HG03108 (cell line): ENCODE results near the gene B3GAT3.
"Not testable (repeated sequence)": the region's sequence is repeated elsewhere in the genome, so short reads cannot be mapped to it uniquely, and the experiment has no call there.

Experiments used
- ATAC-seq: cut with Tn5 transposase; IDR thresholded peaks from one replicate; pipeline ENCODE4 v1.9.1; 2021; ENCODE audit warnings: moderate library complexity; ENCODE audit not compliant: unreplicated experiment

B3GAT3 gene

DNA sequence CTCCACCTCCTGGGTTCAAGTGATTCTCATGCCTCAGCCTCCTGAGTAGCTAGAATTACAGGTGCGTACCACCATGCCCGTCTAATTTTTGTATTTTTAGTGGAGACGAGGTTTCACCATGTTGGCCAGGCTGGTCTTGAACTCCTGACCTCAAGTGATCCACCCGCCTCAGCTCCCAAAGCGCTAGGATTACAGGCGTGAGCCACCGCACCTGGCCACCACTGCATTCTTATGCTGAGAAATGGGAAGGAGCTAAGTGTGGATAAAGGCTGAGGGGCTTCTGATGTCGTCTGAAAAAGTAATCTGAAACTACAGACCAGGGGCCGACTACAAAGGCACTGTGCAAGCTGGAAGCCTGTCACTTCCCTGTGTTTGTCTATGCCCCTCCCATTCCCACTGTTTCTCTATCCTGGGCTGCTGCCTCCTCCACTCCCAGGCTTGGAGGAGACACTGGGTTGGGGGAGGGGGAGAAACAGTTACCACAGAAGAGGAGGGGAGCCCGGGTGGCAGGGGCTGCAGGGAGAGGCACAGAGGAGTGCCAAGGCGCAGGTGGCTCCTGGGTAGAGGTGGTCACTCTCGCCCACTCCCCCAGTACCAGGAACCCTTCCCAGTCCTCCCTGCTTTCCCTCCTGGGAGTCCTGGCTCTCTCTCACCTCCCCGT is 17.2 kb downstream of the B3GAT3 start:
- no peak for ATAC-seq

GRCh38 chr11:62603776-62604299 is 17.9 kb downstream of the B3GAT3 start:
- ATAC-seq: no peak

- ATAC-seq: no peak
These were observed 18.7 kb downstream of the B3GAT3 start for GRCh38 chr11:62603072-62603408.

DNA sequence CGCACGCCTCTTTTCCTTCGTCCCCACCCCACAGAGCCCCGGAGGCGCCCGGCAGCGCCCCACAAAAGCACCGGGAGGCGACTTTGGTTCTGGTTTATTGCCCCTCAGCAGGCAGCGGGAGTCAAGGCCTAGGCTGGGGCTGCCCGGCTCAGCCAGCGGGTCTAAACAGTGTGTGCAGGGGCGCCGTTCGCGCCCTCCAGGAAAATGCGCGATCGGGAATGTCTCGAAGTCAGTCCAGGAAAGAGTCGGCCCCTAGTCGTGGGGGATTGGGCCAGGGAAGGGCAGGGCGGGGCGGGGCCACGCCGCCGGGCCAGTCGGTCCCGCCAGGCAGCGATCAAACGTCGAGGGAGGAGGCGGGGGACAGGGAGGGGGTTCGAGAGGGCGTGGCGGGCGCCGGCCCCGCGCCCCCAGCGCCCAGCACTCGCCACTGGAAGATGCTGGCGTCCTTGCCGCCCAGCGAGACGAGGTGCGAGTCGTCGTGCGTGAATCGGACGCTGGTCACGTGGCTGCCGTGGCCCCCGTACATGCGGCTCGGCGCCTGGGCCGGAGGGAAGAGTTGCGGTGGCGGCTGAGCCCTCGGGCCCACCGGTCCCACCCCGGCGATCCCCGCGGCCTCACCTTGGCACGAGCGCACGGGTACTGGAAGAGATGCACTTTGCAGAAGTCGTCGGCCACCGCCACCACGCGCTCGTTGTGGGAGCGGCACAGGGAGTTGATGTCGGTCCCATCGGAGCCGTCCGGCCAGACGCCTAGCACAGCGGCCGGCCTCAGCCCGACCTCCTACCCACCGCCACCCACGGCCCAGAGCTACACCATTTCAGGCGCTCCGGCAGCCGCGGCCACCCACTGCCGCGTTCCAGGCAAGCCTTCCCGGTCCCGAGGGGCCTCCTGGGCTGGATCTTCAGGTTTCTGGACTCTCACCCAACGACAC is 19.4 kb downstream of the B3GAT3 start:
- ATAC-seq: no peak

DNA sequence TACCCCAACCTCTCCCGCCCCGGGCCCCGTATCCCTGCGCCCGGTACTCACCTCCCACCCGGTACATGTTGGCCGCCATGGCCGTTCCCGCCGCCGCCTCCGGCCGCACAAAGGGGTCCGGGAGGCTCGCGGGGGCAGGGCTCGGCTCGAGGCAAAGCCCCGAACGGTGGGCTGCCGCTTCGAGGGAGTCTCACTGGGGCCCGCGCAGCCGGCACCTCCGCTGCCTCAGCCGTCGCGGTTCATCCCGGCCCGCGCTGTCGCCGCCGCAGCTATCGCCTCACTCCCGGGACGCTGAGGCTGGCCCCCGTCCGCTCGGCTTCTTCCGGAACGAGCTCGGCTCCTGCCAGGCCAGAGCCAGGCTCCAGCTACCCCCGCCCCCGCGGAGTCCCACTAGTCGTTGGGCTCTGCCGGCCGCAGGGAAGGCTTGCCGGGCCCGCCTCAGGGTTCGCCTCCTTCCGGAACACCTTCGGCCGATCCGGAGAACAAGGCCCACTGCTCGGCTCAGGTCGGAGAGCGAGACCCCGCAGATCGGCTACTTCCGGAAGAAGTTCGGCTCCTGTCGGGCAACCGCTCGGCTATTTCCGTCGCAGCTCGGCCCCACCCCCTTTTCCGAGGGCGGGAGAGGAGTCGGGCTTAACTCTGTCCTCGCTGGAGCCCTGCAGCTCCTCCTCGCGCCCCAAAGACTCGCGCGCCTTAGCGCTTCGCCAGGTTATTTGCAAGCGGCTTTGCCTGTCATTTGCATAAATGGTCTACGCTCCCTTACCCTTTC is 20.2 kb downstream of the B3GAT3 start, which contains the start of gene MTA2:
Gene MTA2 (minus strand): TSS at position 494 of the 769 bp plus-strand sequence. CDS start 415 bp downstream, at position 79.
- peak; percentile 75 for ATAC-seq

DNA sequence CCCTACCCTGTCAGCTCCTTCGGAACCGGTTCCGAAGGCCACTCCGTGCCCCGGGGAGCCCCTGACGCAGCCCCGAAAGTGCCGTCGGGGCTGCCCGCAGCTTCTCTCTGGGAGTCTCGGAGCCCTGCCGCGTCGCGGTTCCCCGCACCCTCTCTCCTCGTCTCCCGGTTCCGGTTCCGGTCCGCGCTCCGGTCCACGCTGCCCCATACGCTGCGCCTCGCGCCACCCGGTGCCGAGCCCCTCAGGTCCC is 20.7 kb downstream of the B3GAT3 start:
- peak; percentile 5 for ATAC-seq

DNA sequence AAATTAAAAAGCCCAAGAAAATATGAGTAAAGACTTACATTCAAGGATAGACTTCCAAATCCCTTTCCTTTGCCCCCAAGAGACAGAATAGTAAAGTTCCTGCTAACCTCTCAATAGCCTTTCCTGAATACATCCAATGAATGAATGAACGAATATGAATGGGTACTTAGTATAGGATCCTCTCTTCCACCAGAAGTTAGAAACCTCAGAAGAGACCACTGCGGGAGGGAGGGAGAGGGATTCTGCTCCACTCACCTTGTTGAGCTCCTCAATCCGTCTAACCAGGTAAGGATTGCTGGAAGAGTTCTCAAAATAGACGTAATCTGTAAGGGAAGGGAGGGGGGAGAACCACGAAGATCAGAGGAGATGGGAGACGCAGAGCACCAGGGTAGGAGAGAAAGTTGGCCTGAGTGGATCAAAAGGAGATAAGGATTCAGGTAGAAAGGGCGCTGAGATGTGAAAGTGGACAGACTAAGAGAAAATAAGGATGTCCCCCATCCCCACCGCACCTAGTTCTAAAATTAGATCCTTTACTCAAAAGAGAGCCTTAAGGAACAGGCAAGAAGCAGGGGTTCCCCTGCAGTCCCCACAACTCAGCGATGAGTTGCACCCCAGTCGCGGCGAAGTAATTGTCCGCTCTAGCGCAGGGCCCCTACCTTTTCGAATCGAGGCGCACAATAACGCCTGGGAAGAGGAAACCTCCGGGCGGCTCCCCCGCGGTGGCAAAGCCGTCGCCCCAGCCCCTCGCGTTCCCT is 21.2 kb downstream of the B3GAT3 start:
- ATAC-seq: no peak

GRCh38 chr11:62599901-62600300 is 21.9 kb downstream of the B3GAT3 start:
- ATAC-seq: no peak

GRCh38 chr11:62599069-62599696 is 22.6 kb downstream of the B3GAT3 start:
- ATAC-seq: peak; percentile 44

- ATAC-seq: no peak
These were observed 26.7 kb downstream of the B3GAT3 start for GRCh38 chr11:62595124-62595523.

DNA sequence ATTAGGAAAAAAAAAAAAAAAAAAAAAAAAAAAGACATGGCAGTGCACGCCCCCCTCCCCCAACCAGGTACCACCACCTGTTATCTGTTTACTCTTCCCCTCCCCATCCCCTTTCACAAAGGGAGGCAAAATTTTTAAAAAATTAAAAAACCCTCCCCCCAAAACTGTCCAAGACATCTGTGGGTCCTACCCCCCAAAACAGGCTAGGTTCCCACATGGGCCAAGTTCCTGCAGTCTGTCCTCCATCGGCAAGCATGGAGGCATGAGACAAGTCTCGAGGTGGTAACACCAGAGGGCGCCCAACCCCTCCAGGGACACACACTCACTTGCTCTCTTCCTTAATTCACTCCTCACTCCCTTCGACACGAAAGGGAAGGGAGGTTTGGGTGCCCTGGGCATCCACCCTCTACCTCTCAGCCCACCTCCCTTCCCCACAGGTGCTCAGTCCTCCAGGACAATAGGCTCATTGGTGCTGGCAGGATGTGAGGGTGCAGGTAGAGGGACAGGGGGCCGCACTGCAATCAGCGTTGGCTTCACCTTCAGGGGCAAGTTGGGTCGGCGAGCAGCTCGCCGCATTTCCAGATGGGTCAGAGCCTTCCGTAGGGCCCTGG is 28.2 kb downstream of the B3GAT3 start:
- no peak for ATAC-seq

- ATAC-seq: no peak
These were observed 28.8 kb downstream of the B3GAT3 start for GRCh38 chr11:62592989-62593421.

- no peak for ATAC-seq
These were observed 29.5 kb downstream of the B3GAT3 start for GRCh38 chr11:62592146-62592815.

GRCh38 chr11:62591448-62592145 is 30.2 kb downstream of the B3GAT3 start, which contains the start of gene TUT1:
Gene TUT1, minus strand, starts transcription at chr11:62591523. Its CDS starts 38 bp downstream, at chr11:62591485.
- peak; percentile 84 for ATAC-seq

DNA sequence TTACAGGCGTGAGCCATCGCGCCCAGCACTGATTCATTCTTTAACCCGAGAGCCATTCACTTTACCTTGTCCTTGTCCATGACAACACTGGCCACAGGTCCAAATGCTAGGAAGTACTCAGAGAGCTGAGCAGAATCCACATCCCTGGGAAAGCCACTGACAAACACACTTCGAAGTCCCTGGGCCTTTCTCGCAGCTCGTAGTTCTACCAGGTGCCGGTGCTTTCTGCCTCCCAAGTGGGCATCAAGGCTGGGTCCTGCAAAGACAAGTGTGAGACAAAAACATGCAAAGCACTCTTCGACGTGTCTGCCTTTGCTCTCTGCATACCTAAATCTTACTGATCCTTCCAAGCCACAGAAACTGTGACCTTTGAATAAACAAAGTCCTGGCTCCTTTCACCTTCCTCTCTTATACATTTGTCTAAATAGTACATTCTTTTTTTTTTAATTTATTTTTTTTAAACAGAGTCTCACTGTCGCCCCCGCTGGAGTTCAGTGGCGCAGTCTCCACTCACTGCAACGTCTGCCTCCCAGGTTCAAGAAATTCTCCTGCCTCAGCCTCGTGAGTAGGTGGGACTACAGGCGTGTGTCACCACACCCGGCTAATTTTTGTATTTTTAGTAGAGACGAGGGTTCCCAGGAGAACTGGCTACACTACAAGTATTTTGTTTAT is 32.7 kb downstream of the B3GAT3 start:
- ATAC-seq: no peak

- ATAC-seq: not testable (repeated sequence)
These were observed 36.4 kb downstream of the B3GAT3 start for GRCh38 chr11:62585356-62585755.

GRCh38 chr11:62581735-62582134 is 40.1 kb downstream of the B3GAT3 start:
- ATAC-seq: not testable (repeated sequence)
